ENCODE results near the gene ANKRD65.
"Not testable (repeated sequence)": the region's sequence is repeated elsewhere in the genome, so short reads cannot be mapped to it uniquely, and the experiment has no call there.

The ANKRD65 gene

GRCh38 chr1:1373815-1374588, 47.1 kb downstream of the ANKRD65 start:
- peak overlapping the region; percentile 88 for H3K4me3 ChIP-seq (ENCODE audit: low read depth, low read length)
- no peak for DNase-seq (ENCODE audit: low read depth)
- no peak for TF ChIP-seq CTCF (IDR thresholded peaks at IDR 0.05; ENCODE audit: low read depth, low read length, missing control alignments)
- in situ Hi-C loops (cut with HindIII; ENCODE audit: low sequenced_read_pairs) = loop anchor here (5.0 kb wide), 1 partner anchor 118 kb away; no protein-coding TSS in a partner anchor

GRCh38 chr1:1373051-1373814, 47.8 kb downstream of the ANKRD65 start:
- peak overlapping the region; percentile 88 for H3K4me3 ChIP-seq (ENCODE audit: low read depth, low read length)
- in situ Hi-C loops (cut with HindIII; ENCODE audit: low sequenced_read_pairs) = loop anchor here (5.0 kb wide), 1 partner anchor 119 kb away; no protein-coding TSS in a partner anchor
- no peak for DNase-seq (ENCODE audit: low read depth)
- TF ChIP-seq CTCF (IDR thresholded peaks at IDR 0.05; ENCODE audit: low read depth, low read length, missing control alignments) = no peak

GRCh38 chr1:1371746-1372711, 49.0 kb downstream of the ANKRD65 start:
- no peak for DNase-seq (ENCODE audit: low read depth)
- H3K4me3 ChIP-seq (ENCODE audit: low read depth, low read length) = no peak overlapping the region
- in situ Hi-C loops (cut with HindIII; ENCODE audit: low sequenced_read_pairs) = loop anchor here (5.0 kb wide), 1 partner anchor 120 kb away; no protein-coding TSS in a partner anchor
- TF ChIP-seq CTCF (IDR thresholded peaks at IDR 0.05; ENCODE audit: low read depth, low read length, missing control alignments) = peak; percentile 90

DNA sequence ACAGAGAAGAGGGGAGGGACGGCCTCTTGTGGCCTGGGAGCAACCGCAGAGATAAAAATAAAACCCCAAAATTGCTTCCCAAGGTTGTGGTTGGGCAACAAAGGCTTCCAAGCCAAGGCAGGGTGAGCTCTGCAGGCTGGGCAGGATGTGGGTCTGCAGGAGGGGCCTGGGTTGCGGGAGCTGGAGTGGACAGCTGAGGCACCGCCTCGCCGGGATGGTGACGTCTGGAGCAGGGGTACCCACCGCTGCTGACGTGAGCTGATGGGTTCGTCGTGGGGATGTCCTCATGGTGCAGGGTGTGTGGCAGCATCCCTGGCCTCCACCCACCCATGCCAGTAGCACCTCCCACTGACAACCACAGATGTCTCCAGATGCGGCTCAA, 49.7 kb downstream of the ANKRD65 start:
- no peak for DNase-seq (ENCODE audit: low read depth)
- no peak overlapping the region for H3K4me3 ChIP-seq (ENCODE audit: low read depth, low read length)
- TF ChIP-seq CTCF (IDR thresholded peaks at IDR 0.05; ENCODE audit: low read depth, low read length, missing control alignments) = no peak
- in situ Hi-C loops (cut with HindIII; ENCODE audit: low sequenced_read_pairs) = loop anchor here (5.0 kb wide), 1 partner anchor 121 kb away; no protein-coding TSS in a partner anchor

- TF ChIP-seq CTCF (IDR thresholded peaks at IDR 0.05; ENCODE audit: low read depth, low read length, missing control alignments) = no peak
- in situ Hi-C loops (cut with HindIII; ENCODE audit: low sequenced_read_pairs) = loop anchor here (5.0 kb wide), 1 partner anchor 121 kb away; no protein-coding TSS in a partner anchor
- DNase-seq (ENCODE audit: low read depth) = no peak
- H3K4me3 ChIP-seq (ENCODE audit: low read depth, low read length) = no peak overlapping the region
Observed at GRCh38 chr1:1370771-1371300, 50.2 kb downstream of the ANKRD65 start.

DNA sequence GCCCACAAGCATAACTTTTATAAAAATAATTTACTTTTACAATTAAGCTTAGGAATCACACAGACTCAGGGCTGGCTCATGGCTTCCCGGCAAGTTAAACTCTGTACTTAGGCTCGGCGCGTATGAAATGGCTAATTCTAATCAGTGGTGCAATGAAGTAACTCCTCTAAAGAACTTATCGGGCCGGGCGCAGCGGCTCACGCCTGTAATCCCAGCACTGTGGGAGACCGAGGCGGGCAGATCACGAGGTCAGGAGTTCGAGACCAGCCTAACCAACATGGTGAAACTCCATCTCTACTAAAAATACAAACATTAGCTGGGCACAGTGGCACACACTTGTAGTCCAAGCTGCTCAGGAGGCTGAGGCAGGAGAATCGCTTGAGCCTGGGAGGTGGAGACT, 51.0 kb downstream of the ANKRD65 start:
- not testable (repeated sequence) for H3K4me3 ChIP-seq (ENCODE audit: low read depth, low read length); DNase-seq (ENCODE audit: low read depth)
- in situ Hi-C loops (cut with HindIII; ENCODE audit: low sequenced_read_pairs) = loop anchor here (5.0 kb wide), 1 partner anchor 122 kb away; no protein-coding TSS in a partner anchor

Data from astrocyte of the cerebellum (primary cell).